Measurements from ENCODE around the gene GADD45G.

DNA sequence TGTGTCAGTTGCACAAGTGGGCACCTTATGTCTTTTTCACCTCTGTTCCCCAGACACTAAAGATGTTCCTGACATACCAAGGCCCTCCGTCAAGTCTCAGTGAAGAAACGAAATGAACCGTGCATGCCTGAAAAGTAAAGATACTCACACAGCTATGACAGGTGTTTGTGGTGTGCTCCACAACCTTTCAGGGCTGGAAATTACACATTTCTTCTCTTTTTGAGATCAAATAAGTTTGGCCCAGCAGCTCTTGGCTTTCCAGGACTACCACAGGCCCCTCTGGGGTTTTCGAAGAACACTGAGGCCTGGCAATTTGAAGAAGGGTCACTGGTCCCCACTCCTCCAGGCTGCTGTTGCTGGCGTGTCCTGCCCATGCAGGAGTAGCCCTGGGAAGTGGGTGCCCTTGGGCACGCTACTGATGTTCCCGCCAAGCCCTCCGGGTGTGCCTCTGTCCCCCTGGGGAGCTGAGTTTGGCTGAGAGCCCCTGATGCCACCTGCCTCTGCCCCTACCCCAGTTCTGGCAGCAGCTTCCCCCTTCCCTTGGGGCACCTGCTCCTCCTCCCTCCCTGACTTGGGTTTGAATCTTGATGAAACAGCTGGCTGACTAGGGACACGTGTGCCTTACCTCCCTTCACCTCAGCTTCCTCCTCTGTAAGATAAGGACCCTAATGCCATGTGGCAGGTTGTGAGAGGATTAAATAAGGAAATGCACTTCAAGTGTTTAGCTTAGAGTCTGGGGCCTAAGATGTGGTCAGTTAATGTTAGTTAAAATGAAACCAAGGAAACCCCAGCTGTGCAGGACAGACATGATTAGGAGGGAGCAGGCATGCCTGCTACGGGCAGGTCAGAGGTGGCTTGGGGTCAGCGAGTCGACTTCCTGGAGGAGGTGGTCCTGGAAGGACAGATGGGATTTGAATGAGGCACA, 49.1 kb upstream of the GADD45G start:
- TF ChIP-seq GATA3 (IDR thresholded peaks at IDR 0.05; ENCODE audit: low read depth, low read length), result no peak
- no peak for TF ChIP-seq GATA2 (IDR thresholded peaks at IDR 0.05; ENCODE audit: low read depth, low read length)
